Ovary (tissue), 3 donors: Measurements from ENCODE around the gene LTF.

ENCODE experiments used
- CTCF ChIP-seq, 3 donors: fragments of 450-650 bp in 2 of 3; fragments of 200-600 bp in 1 of 3; IDR thresholded peaks; one replicate each; pipeline versions ENCODE4 v1.5.1 to v1.8.0; 2016 to 2022; ENCODE audit warnings: antibody characterized with exemption in 3 of 3, mild to moderate bottlenecking in 1 of 3
- EP300 ChIP-seq: sonication (generic); formaldehyde crosslinking; IDR thresholded peaks from one replicate; pipeline ENCODE4 v1.6.1; 2017; ENCODE audit warnings: antibody characterized with exemption
- donor health status: DM: no; HTN: no; CAD: no.

GRCh38 chr3:46465196-46465520, 453 bp upstream of the LTF start:
- TF ChIP-seq CTCF (IDR thresholded peaks at IDR 0.05): no peak
- no peak for TF ChIP-seq EP300
